HG02852 (cell line): ENCODE data around the gene RPL5.
A peak's percentile ranks its signal among the peaks of the same experiment; 100 is the strongest.
"Not testable (repeated sequence)": the region's sequence is repeated elsewhere in the genome, so short reads cannot be mapped to it uniquely, and the experiment has no call there.

Experiments used
- ATAC-seq: cut with Tn5 transposase; IDR thresholded peaks from one replicate; pipeline ENCODE4 v1.9.1; 2021; ENCODE audit warnings: mild to moderate bottlenecking, moderate library complexity; ENCODE audit not compliant: unreplicated experiment

Gene RPL5

GRCh38 chr1:92831762-92832536, at the start of gene RPL5:
RPL5 (plus strand) TSS chr1:92832040; CDS start chr1:92832115, 75 bp downstream.
- ATAC-seq: peak; percentile 95

GRCh38 chr1:92783550-92783949, 48.3 kb upstream of the RPL5 start:
- not testable (repeated sequence) for ATAC-seq

- ATAC-seq: peak; percentile 20
Observed at GRCh38 chr1:92784021-92784638, 47.7 kb upstream of the RPL5 start.

- ATAC-seq: peak; percentile 93
Observed at GRCh38 chr1:92784639-92785500, 47.0 kb upstream of the RPL5 start, which contains the start of gene EVI5. EVI5 (minus strand) TSS chr1:92785108; CDS start chr1:92736546, 48,562 bp downstream.

GRCh38 chr1:92786111-92786901, 45.5 kb upstream of the RPL5 start:
- ATAC-seq: no peak

GRCh38 chr1:92790081-92790480, 41.8 kb upstream of the RPL5 start:
- no peak for ATAC-seq

GRCh38 chr1:92790867-92791266, 41.0 kb upstream of the RPL5 start:
- no peak for ATAC-seq

- ATAC-seq: no peak
Observed at GRCh38 chr1:92791487-92792066, 40.3 kb upstream of the RPL5 start.

GRCh38 chr1:92792340-92792782, 39.5 kb upstream of the RPL5 start:
- no peak for ATAC-seq

- no peak for ATAC-seq
Observed at GRCh38 chr1:92795166-92795565, 36.7 kb upstream of the RPL5 start.

- no peak for ATAC-seq
Observed at GRCh38 chr1:92797297-92797696, 34.5 kb upstream of the RPL5 start.

- ATAC-seq: no peak
Observed at GRCh38 chr1:92797961-92798360, 33.9 kb upstream of the RPL5 start.

GRCh38 chr1:92803140-92803887, 28.5 kb upstream of the RPL5 start:
- ATAC-seq: no peak

- ATAC-seq: peak; percentile 85
Observed at GRCh38 chr1:92804721-92805201, 27.1 kb upstream of the RPL5 start.

- ATAC-seq: no peak
Observed at GRCh38 chr1:92805216-92805615, 26.6 kb upstream of the RPL5 start.

- no peak for ATAC-seq
Observed at GRCh38 chr1:92808381-92808780, 23.5 kb upstream of the RPL5 start.

- no peak for ATAC-seq
Observed at GRCh38 chr1:92816732-92817131, 15.1 kb upstream of the RPL5 start.

- ATAC-seq: no peak
Observed at GRCh38 chr1:92817137-92817697, 14.6 kb upstream of the RPL5 start.
